ENCODE data around the gene TLK1. TPM values are rescaled to one million over a fixed set of nuclear protein-coding genes. Genes with fewer than 3 reads are reported as not detected.

The TLK1 gene
- total RNA-seq, 1 donor from 2014 or later, result 86.5 TPM

DNA sequence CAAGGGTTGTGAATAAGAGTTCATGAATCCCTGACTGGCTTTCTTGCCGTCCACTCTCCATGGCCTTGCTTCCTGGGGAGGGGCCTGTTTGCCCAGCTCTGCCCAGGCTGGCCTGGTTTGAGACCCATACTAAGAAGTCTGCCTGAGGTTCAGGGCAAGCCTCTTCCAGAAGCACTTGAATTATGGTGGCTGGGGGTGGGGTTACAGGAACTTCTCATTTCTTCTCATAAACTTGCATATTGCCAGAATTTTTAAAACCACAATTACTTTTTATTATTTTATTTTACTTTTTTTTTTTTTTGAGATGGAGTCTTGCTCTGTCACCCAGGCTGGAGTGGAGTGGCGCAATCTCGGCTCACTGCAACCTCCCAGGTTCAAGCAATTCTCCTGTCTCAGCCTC, 189.6 kb downstream of the TLK1 start:
- Mint-ChIP-seq H3K4me1 (ENCODE audit: unreplicated experiment) (peaks cover 8% of the 10 kb centered on the region), H3K4me3 (ENCODE audit: unreplicated experiment) (no peak overlapping the region), H3K36me3 (ENCODE audit: unreplicated experiment) (peaks cover 17% of the 10 kb centered on the region), H3K27ac (ENCODE audit: unreplicated experiment) (no peak overlapping the region), H3K9me3 (ENCODE audit: unreplicated experiment) (no peaks in the 10 kb centered on the region), H3K27me3 (ENCODE audit: unreplicated experiment) (no peaks in the 10 kb centered on the region)
- TF ChIP-seq, protein P1, sequence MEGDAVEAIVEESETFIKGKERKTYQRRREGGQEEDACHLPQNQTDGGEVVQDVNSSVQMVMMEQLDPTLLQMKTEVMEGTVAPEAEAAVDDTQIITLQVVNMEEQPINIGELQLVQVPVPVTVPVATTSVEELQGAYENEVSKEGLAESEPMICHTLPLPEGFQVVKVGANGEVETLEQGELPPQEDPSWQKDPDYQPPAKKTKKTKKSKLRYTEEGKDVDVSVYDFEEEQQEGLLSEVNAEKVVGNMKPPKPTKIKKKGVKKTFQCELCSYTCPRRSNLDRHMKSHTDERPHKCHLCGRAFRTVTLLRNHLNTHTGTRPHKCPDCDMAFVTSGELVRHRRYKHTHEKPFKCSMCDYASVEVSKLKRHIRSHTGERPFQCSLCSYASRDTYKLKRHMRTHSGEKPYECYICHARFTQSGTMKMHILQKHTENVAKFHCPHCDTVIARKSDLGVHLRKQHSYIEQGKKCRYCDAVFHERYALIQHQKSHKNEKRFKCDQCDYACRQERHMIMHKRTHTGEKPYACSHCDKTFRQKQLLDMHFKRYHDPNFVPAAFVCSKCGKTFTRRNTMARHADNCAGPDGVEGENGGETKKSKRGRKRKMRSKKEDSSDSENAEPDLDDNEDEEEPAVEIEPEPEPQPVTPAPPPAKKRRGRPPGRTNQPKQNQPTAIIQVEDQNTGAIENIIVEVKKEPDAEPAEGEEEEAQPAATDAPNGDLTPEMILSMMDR (IDR thresholded peaks at IDR 0.05), result no peak
- DNase-seq (ENCODE audit: extremely low spot score, unreplicated experiment), result no peak

DNA sequence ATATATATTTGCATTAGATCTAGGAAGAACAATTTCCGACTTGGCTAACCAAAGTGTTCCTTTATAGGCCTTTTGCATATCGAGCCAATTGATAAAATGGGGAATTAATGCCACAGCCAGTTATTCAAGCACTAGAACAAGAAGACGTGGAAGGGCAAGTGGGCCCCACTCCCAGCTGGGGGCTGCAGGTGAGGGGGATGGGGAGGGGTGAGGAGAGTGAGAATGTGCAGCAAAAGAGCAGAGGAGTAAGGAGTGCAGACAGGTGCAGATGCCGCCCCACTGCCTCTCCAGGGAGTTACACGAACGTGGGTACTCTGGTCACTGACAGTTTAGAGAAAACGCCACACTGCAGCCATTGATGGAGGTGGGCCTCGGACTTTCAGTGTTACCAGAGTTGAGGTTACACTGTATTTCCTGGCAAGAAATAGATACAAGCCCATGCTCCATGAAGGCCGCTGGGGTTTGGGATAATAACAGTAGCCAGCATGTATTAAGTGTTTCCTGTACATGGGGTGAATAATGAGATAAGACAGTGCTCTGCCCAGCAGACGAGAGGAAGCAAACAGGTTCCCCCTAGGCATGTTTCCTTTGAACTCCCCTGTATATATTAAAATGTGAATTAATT, 190.7 kb downstream of the TLK1 start:
- Mint-ChIP-seq H3K4me3 (ENCODE audit: unreplicated experiment) (no peak overlapping the region), H3K36me3 (ENCODE audit: unreplicated experiment) (peaks cover 28% of the 10 kb centered on the region), H3K9me3 (ENCODE audit: unreplicated experiment) (no peaks in the 10 kb centered on the region), H3K4me1 (ENCODE audit: unreplicated experiment) (peaks cover 8% of the 10 kb centered on the region), H3K27me3 (ENCODE audit: unreplicated experiment) (no peaks in the 10 kb centered on the region), H3K27ac (ENCODE audit: unreplicated experiment) (no peak overlapping the region)
- no peak for DNase-seq (ENCODE audit: extremely low spot score, unreplicated experiment)
- TF ChIP-seq, protein P1 (IDR thresholded peaks at IDR 0.05), result no peak

DNA sequence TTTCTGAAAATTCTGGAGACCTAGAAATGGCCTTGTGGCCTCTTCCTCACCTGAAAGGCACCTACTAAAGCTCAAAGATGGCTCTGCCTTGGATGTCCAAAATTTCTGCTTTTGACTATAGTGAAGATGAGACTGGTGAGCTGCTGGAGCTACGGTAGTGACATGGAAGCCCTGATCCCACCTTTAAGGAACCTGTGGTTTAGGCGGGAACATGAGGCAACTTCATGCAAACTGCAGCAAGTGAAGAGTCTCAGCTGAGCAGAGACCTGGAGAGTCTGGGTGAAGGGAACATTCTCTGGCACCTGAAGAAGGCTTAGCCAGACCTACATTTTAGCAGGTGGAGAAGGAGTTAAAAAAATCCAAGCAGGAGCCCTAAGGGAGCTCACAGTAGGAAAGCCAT, 191.7 kb downstream of the TLK1 start:
- no peaks in the 10 kb centered on the region for H3K9me3 Mint-ChIP-seq (ENCODE audit: unreplicated experiment)
- H3K36me3 Mint-ChIP-seq (ENCODE audit: unreplicated experiment), result peaks cover 32% of the 10 kb centered on the region
- H3K4me3 Mint-ChIP-seq (ENCODE audit: unreplicated experiment), result no peak overlapping the region
- H3K4me1 Mint-ChIP-seq (ENCODE audit: unreplicated experiment), result peaks cover 4% of the 10 kb centered on the region
- TF ChIP-seq, protein P1 (IDR thresholded peaks at IDR 0.05), result no peak
- no peak overlapping the region for H3K27ac Mint-ChIP-seq (ENCODE audit: unreplicated experiment)
- no peaks in the 10 kb centered on the region for H3K27me3 Mint-ChIP-seq (ENCODE audit: unreplicated experiment)
- DNase-seq (ENCODE audit: extremely low spot score, unreplicated experiment), result no peak

DNA sequence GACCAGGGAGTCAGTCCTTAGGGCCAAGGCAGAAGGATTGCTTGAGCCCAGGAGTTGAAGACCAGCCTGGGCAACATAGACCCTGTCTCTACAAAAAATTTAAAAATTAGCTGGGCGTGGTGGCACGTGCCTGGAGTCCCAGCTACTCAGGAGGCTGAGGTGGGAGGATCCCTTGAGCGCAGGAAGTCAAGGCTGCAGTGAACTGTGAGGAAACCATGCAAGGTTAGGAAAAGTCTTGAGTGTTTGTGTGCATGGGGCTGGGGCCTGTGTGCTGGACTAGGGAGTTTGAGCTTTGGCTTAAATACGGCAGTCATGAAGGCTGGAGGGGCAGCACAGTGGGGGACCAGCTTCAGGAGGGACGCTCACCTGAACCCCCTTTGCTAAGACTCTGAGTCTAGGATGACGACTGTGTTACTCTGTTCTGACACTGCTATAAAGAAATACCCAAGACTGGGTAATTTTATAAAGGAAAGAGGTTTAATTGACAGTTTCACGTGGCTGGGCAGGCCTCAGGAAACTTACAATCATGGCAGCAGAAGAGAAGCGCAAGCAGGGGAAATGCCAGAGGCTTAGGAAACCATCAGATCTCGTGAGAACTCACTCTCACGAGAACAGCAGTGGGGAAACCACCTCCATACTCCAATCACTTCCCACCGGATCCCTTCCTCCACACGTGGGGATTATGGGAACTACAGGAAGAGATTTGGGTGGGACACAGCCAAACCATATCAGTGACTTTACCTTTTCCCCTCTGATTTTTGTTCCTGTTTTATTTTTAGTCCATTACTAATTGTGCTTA, 192.3 kb downstream of the TLK1 start:
- H3K36me3 Mint-ChIP-seq (ENCODE audit: unreplicated experiment), result peaks cover 34% of the 10 kb centered on the region
- no peaks in the 10 kb centered on the region for H3K27me3 Mint-ChIP-seq (ENCODE audit: unreplicated experiment)
- no peak overlapping the region for H3K4me3 Mint-ChIP-seq (ENCODE audit: unreplicated experiment)
- H3K4me1 Mint-ChIP-seq (ENCODE audit: unreplicated experiment), result peaks cover 4% of the 10 kb centered on the region
- no peaks in the 10 kb centered on the region for H3K9me3 Mint-ChIP-seq (ENCODE audit: unreplicated experiment)
- DNase-seq (ENCODE audit: extremely low spot score, unreplicated experiment), result no peak
- TF ChIP-seq, protein P1 (IDR thresholded peaks at IDR 0.05), result no peak
- no peak overlapping the region for H3K27ac Mint-ChIP-seq (ENCODE audit: unreplicated experiment)

DNA sequence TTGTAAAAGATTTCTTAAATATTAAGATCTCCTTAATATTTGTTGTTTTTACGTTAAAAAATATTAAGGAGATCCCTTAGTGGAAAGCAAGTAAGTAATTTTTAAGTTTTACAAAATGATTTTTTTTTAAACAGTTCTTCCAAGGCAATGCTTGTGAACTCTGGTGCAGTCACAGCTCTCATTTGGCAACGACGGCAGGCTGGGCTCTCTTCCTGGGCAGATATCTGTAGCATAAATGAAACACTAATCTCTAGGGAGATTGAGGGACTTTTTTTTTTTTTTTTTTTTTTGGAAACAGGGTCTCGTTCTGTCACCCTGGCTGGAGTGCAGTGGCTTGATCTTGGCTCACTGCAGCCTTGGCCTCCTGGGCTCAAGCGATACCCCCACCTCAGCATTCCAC, 193.1 kb downstream of the TLK1 start:
- TF ChIP-seq, protein P1 (IDR thresholded peaks at IDR 0.05), result no peak
- Mint-ChIP-seq H3K27me3 (ENCODE audit: unreplicated experiment) (no peaks in the 10 kb centered on the region), H3K36me3 (ENCODE audit: unreplicated experiment) (peaks cover 36% of the 10 kb centered on the region), H3K4me3 (ENCODE audit: unreplicated experiment) (no peak overlapping the region), H3K9me3 (ENCODE audit: unreplicated experiment) (no peaks in the 10 kb centered on the region), H3K27ac (ENCODE audit: unreplicated experiment) (no peak overlapping the region), H3K4me1 (ENCODE audit: unreplicated experiment) (no peaks in the 10 kb centered on the region)
- DNase-seq (ENCODE audit: extremely low spot score, unreplicated experiment), result no peak
